Caco-2 (cell line): ENCODE results near the gene BLVRB. TPM values are rescaled to one million over a fixed set of nuclear protein-coding genes. Genes with fewer than 3 reads are reported as not detected.

Experiments used
- BruUV-seq: library from RNA; stranded (reverse); fragments of 400-500 nt; replicated peaks from 2 replicates; lab custom pipeline; 2021; lab: Mats Ljungman, UMichigan
- CTCF ChIA-PET: fragments of 300-600 bp; sonication (Branson Sonifier 250); formaldehyde crosslinking; loops from one replicate; lab custom pipeline; 2022; ENCODE audit warnings: antibody characterized with exemption; lab: Charles Lee
- POLR2A ChIA-PET: fragments of 300-600 bp; sonication (Branson Sonifier 250); formaldehyde crosslinking; loops from one replicate; lab custom pipeline; 2022; ENCODE audit warnings: antibody characterized with exemption; lab: Charles Lee
- DNase-seq, 2 experiments: peaks; one replicate each; pipeline versions ENCODE4 v3.0.0 to v3.0.0-alpha.2; 2020 to 2022
- H3K27me3 ChIP-seq: replicated peaks from 2 replicates; pipeline ENCODE4 v1.6.0; 2011; ENCODE audit warnings: low read length; ENCODE audit not compliant: control insufficient read depth, insufficient read depth
- H3K36me3 ChIP-seq: 2 replicates; pipeline ENCODE4 v1.5.1; 2011; ENCODE audit warnings: low read length; ENCODE audit not compliant: control insufficient read depth, insufficient read depth
- H3K4me1 ChIP-seq: fragments of 250-450 bp; sonication (Bioruptor Pico); 2 replicates; pipeline ENCODE4 v1.5.1; 2020; ENCODE audit warnings: mild to moderate bottlenecking
- H3K4me3 ChIP-seq: 2 replicates; pipeline ENCODE4 v1.5.1; 2011; ENCODE audit warnings: low read depth, mild to moderate bottlenecking, control low read depth, low read length
- H3K9me3 ChIP-seq: fragments of 250-450 bp; sonication (Bioruptor Pico); 2 replicates; pipeline ENCODE4 v1.5.1; 2020; ENCODE audit warnings: mild to moderate bottlenecking, moderate library complexity
- H3K27ac Mint-ChIP-seq: one replicate; pipeline ENCODE4 v1.8.0; 2022; ENCODE audit warnings: mixed read lengths; ENCODE audit not compliant: unreplicated experiment
- H3K27me3 Mint-ChIP-seq: one replicate; pipeline ENCODE4 v1.8.0; 2022; ENCODE audit warnings: mixed read lengths; ENCODE audit not compliant: insufficient read depth, unreplicated experiment
- H3K36me3 Mint-ChIP-seq: one replicate; pipeline ENCODE4 v1.8.0; 2022; ENCODE audit warnings: mild to moderate bottlenecking, mixed read lengths; ENCODE audit not compliant: insufficient read depth, unreplicated experiment
- H3K4me1 Mint-ChIP-seq: one replicate; pipeline ENCODE4 v1.8.0; 2022; ENCODE audit warnings: low read depth, mixed read lengths; ENCODE audit not compliant: unreplicated experiment
- H3K4me3 Mint-ChIP-seq: one replicate; pipeline ENCODE4 v1.8.0; 2022; ENCODE audit warnings: mild to moderate bottlenecking, moderate library complexity, mixed read lengths; ENCODE audit not compliant: unreplicated experiment
- H3K9me3 Mint-ChIP-seq: one replicate; pipeline ENCODE4 v1.8.0; 2022; ENCODE audit warnings: mixed read lengths; ENCODE audit not compliant: unreplicated experiment
- CTCF ChIP-seq, 2 experiments: fragments of 200-600 bp in 1 of 2; IDR thresholded peaks; 1 replicate in 1 of 2; 2 replicates in 1 of 2; pipeline versions ENCODE4 v1.5.1 to v1.8.0; 2011 to 2022; ENCODE audit warnings: antibody characterized with exemption in 1 of 2, control low read depth in 1 of 2, inconsistent platforms in 1 of 2, low read depth in 1 of 2, low read length in 1 of 2, mild to moderate bottlenecking in 1 of 2, moderate library complexity in 1 of 2; ENCODE audit not compliant: insufficient read depth in 1 of 2, severe bottlenecking in 1 of 2, unreplicated experiment in 1 of 2
- intact Hi-C: fragments of 100-400 bp; cut with micrococcal nuclease; formaldehyde crosslinking; loops from one replicate; pipeline ENCODE4 v1.10.0; 2022; ENCODE audit not compliant: unreplicated experiment
- total RNA-seq: library from RNA; stranded (reverse); gene quantifications from 2 replicates; pipeline ENCODE4 v1.2.3, GENCODE V29; 2022

The BLVRB gene
- total RNA-seq, 1 experiment from 2014 or later, result 101 TPM

- intact Hi-C loops, result loop anchor here (1.0 kb wide), 4 partner anchors 10 to 95 kb away; partner anchors contain the start of genes BLVRB, C19orf47 and PLD3
- Mint-ChIP-seq H3K27me3 (no peaks in the 10 kb centered on the region), H3K4me3 (peak overlapping the region; percentile 97), H3K36me3 (peaks cover 58% of the 10 kb centered on the region), H3K4me1 (peaks cover 9% of the 10 kb centered on the region), H3K9me3 (no peaks in the 10 kb centered on the region), H3K27ac (peak overlapping the region; percentile 98)
- no peaks in the 10 kb centered on the region for H3K9me3 ChIP-seq
- H3K4me1 ChIP-seq, result peaks cover 23% of the 10 kb centered on the region
- H3K27me3 ChIP-seq, result no peaks in the 10 kb centered on the region
- DNase-seq, result peak; percentile 100
- BruUV-seq, result TSS peak; percentile 50
- H3K36me3 ChIP-seq, result peaks cover 8% of the 10 kb centered on the region
- no peak for TF ChIP-seq CTCF (IDR thresholded peaks at IDR 0.05; ENCODE audit: insufficient read depth in 1 of 2, low read depth in 1 of 2, low read length in 1 of 2, severe bottlenecking in 1 of 2, unreplicated experiment in 1 of 2)
- peak overlapping the region; percentile 90 for H3K4me3 ChIP-seq
- ChIA-PET POLR2A (interaction anchor here (0.6 to 2.6 kb wide), 12 partner anchors 9 to 819 kb away, joined by 3 to 56 read pairs (median 10); partner anchors contain the start of genes ACTMAP, BLVRB, COQ8B and ITPKC), CTCF (interaction anchor here (1.0 to 2.4 kb wide), 7 partner anchors 10 to 80 kb away, joined by 4 to 17 read pairs (median 10); partner anchors contain the start of genes BLVRB and SERTAD1)
These were observed 22.2 kb downstream of the BLVRB start for GRCh38 chr19:40443131-40443999.

- Mint-ChIP-seq H3K27me3 (no peaks in the 10 kb centered on the region), H3K27ac (peak overlapping the region; percentile 98), H3K36me3 (peaks cover 67% of the 10 kb centered on the region), H3K9me3 (no peaks in the 10 kb centered on the region), H3K4me1 (peaks cover 9% of the 10 kb centered on the region), H3K4me3 (peak overlapping the region; percentile 97)
- Histone ChIP-seq H3K36me3 (peaks cover 5% of the 10 kb centered on the region), H3K4me3 (peak overlapping the region; percentile 49), H3K4me1 (peaks cover 23% of the 10 kb centered on the region), H3K9me3 (no peaks in the 10 kb centered on the region), H3K27me3 (no peaks in the 10 kb centered on the region)
- no peak for TF ChIP-seq CTCF (IDR thresholded peaks at IDR 0.05; ENCODE audit: insufficient read depth in 1 of 2, low read depth in 1 of 2, low read length in 1 of 2, severe bottlenecking in 1 of 2, unreplicated experiment in 1 of 2)
- no TSS peak for BruUV-seq
- intact Hi-C loops, result loop anchor here (1.0 kb wide), 4 partner anchors 9 to 94 kb away; partner anchors contain the start of genes BLVRB, C19orf47 and PLD3
- DNase-seq, result no peak
- ChIA-PET CTCF (interaction anchor here (1.0 to 2.4 kb wide), 7 partner anchors 9 to 81 kb away, joined by 4 to 17 read pairs (median 10); partner anchors contain the start of genes BLVRB and SERTAD1), POLR2A (interaction anchor here (0.6 to 2.6 kb wide), 13 partner anchors 9 to 820 kb away, joined by 3 to 56 read pairs (median 10); partner anchors contain the start of genes ACTMAP, AKT2, BLVRB and COQ8B)
These were observed 23.0 kb downstream of the BLVRB start for GRCh38 chr19:40442328-40443130.
